ENCODE measurements around the gene MMP24.
"Not testable (repeated sequence)": the region's sequence is repeated elsewhere in the genome, so short reads cannot be mapped to it uniquely, and the experiment has no call there.

MMP24 gene

GRCh38 chr20:35311409-35311808 lies 84.9 kb downstream of the MMP24 start:
- Histone ChIP-seq H3K27me3 (replicated peaks; ENCODE audit: control insufficient read depth, insufficient read depth, low read length) (no peaks in the 10 kb centered on the region), H3K4me3 (replicated peaks; ENCODE audit: low read depth, low read length) (no peak overlapping the region), H3K36me3 (ENCODE audit: control insufficient read depth, insufficient read depth, low read length) (peaks cover 2% of the 10 kb centered on the region)
- DNase-seq (ENCODE audit: extremely low read depth, insufficient read length): no peak
- TF ChIP-seq CTCF (IDR thresholded peaks at IDR 0.05; ENCODE audit: insufficient read depth, low read length, poor library complexity, severe bottlenecking): no peak

DNA sequence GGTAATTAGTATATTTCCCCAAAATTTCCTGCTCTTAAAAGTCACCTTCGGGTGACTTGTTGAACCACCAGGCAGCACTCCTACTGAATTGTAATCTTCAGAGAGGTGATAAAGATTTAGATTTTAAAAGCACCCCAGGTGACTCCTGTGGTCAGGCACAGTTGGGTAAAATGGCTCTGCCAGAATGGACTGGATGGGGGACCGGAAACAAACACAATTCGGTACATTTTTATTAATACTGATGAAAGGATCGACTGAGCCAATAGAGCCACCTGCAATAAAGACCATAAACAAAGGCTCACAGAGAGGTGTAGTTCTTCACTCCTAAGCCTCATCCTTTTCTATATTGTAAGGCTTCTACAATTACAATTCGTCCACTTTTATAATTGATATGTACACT lies 85.3 kb downstream of the MMP24 start:
- peaks cover 2% of the 10 kb centered on the region for H3K36me3 ChIP-seq (ENCODE audit: control insufficient read depth, insufficient read depth, low read length)
- DNase-seq (ENCODE audit: extremely low read depth, insufficient read length): no peak
- H3K27me3 ChIP-seq (replicated peaks; ENCODE audit: control insufficient read depth, insufficient read depth, low read length): no peaks in the 10 kb centered on the region
- TF ChIP-seq CTCF (IDR thresholded peaks at IDR 0.05; ENCODE audit: insufficient read depth, low read length, poor library complexity, severe bottlenecking): no peak
- no peak overlapping the region for H3K4me3 ChIP-seq (replicated peaks; ENCODE audit: low read depth, low read length)

DNA sequence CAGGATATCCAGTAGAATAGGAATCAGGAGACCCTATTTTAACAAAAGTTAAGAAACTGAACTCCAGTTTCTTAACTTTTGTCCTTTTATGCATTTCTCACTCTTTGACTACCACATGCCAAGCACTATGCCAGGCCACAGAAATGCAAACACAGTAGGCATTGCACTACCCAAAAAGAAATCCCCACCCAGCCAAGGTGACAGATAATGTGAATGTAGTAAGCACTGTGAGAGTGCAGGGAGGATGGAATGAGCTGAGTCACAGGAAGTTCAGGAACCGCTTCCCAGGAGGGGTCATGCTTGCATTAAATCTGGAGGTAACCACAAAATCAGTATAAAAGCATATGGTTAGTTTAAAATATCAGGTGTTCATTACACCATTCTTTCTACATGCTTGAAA lies 85.8 kb downstream of the MMP24 start:
- no peak for DNase-seq (ENCODE audit: extremely low read depth, insufficient read length)
- Histone ChIP-seq H3K36me3 (ENCODE audit: control insufficient read depth, insufficient read depth, low read length) (peaks cover 2% of the 10 kb centered on the region), H3K4me3 (replicated peaks; ENCODE audit: low read depth, low read length) (no peak overlapping the region), H3K27me3 (replicated peaks; ENCODE audit: control insufficient read depth, insufficient read depth, low read length) (no peaks in the 10 kb centered on the region)
- no peak for TF ChIP-seq CTCF (IDR thresholded peaks at IDR 0.05; ENCODE audit: insufficient read depth, low read length, poor library complexity, severe bottlenecking)

DNA sequence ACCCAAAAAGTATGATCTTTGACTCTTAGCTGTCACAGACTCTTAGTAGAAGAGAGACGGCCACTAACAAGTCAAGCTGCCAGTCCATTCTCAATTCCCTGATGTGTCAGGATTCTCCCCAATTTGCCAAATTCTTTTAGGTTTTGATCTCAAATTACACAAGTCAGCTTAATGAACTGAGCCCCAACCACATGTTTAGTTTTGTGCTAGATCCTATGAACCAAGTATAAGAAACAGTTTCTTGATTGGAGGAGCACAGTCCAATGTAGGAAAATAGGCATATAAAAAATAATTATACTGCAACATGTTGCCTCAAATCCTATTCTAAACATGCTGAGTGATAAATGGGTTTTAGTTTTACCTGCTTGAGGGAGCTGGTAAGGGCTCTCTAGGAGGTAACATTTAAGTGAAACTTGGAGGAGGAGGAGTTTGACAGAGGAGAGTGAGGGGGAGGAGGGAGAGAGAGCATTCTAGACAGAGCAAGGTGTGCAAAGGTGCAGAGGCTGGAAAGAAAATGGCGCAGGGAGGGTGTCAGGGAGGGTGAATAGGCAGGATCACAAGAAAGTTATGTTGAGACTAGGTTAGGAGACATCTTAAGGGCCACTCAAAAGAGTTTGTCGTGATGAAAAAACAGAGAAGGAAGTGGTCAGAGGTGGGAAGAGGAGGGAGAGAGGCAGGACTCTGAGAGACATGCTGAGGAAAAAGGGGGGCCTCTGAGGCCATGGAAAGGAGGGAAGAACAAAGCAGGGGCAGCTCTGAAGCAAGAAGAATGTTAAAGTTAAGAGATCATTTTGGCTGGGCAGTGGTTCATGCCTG lies 88.5 kb downstream of the MMP24 start:
- Histone ChIP-seq H3K4me3 (replicated peaks; ENCODE audit: low read depth, low read length) (no peak overlapping the region), H3K27me3 (replicated peaks; ENCODE audit: control insufficient read depth, insufficient read depth, low read length) (no peaks in the 10 kb centered on the region), H3K36me3 (ENCODE audit: control insufficient read depth, insufficient read depth, low read length) (no peaks in the 10 kb centered on the region)
- no peak for TF ChIP-seq CTCF (IDR thresholded peaks at IDR 0.05; ENCODE audit: insufficient read depth, low read length, poor library complexity, severe bottlenecking)
- no peak for DNase-seq (ENCODE audit: extremely low read depth, insufficient read length)

DNA sequence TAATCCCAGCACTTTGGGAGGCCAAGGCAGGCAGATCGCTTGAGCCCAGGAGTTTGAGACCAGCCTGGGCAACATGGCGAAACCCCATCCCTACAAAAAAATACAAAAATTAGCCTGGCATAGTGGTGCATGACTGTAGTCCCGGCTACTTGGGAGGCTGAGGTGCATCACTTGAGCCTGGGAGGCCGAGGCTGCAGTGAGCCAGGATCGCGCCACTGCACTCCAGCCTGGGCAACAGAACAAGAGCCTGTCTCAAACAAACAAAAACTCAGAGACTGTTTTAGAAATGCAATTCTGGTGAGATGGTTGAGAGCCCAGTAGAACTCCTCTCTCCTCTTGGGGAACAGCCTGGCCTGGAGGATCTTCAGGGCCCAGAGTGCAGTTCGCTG lies 89.1 kb downstream of the MMP24 start:
- not testable (repeated sequence) for H3K36me3 ChIP-seq (ENCODE audit: control insufficient read depth, insufficient read depth, low read length); H3K4me3 ChIP-seq (replicated peaks; ENCODE audit: low read depth, low read length); H3K27me3 ChIP-seq (replicated peaks; ENCODE audit: control insufficient read depth, insufficient read depth, low read length); DNase-seq (ENCODE audit: extremely low read depth, insufficient read length)

DNA sequence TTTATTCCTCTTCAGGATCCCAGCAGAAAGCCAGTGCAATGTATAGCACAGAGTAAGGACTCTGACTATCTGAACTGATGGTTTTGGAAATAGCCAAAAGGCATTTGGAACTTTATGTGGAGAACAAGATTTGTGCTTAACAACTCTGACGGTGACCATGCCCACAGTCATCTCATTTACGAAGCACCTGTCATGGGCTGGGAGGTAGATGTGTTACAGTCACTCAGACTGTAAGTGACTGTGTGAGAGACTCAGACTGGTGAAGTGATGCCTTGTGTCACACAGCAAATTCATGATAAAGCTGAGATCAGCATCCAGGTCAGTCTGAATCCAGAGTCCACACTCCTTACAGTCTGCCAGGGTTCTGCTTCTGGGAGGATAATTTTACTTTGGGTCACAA lies 89.6 kb downstream of the MMP24 start:
- Histone ChIP-seq H3K27me3 (replicated peaks; ENCODE audit: control insufficient read depth, insufficient read depth, low read length) (no peaks in the 10 kb centered on the region), H3K36me3 (ENCODE audit: control insufficient read depth, insufficient read depth, low read length) (no peaks in the 10 kb centered on the region; the same call in none of the 2 replicates), H3K4me3 (replicated peaks; ENCODE audit: low read depth, low read length) (no peak overlapping the region)
- no peak for DNase-seq (ENCODE audit: extremely low read depth, insufficient read length)
- no peak for TF ChIP-seq CTCF (IDR thresholded peaks at IDR 0.05; ENCODE audit: insufficient read depth, low read length, poor library complexity, severe bottlenecking)
